Left ventricle myocardium inferior (tissue), 1 donor: ENCODE results near the gene GSAP. TPM values are rescaled to one million over a fixed set of nuclear protein-coding genes. Genes with fewer than 3 reads are reported as not detected.

Experiments
- DNase-seq: peaks from one replicate; pipeline ENCODE4 v3.0.0-alpha.2; 2020
- H3K27ac ChIP-seq: fragments of 200-600 bp; replicated peaks from 2 replicates; pipeline ENCODE4 v1.8.0; 2021
- H3K27me3 ChIP-seq: fragments of 200-600 bp; 2 replicates; pipeline ENCODE4 v1.8.0; 2021; ENCODE audit warnings: low read depth
- H3K36me3 ChIP-seq: fragments of 200-600 bp; 2 replicates; pipeline ENCODE4 v1.8.0; 2021
- H3K4me1 ChIP-seq: fragments of 200-600 bp; 2 replicates; pipeline ENCODE4 v1.8.0; 2021
- H3K4me3 ChIP-seq: fragments of 200-600 bp; 2 replicates; pipeline ENCODE4 v1.8.0; 2021; ENCODE audit warnings: mild to moderate bottlenecking, moderate library complexity
- H3K9me3 ChIP-seq: fragments of 200-600 bp; replicated peaks from 2 replicates; pipeline ENCODE4 v1.8.0; 2021
- intact Hi-C: fragments of 100-400 bp; cut with micrococcal nuclease; formaldehyde crosslinking; loops from one replicate; pipeline ENCODE4 v1.11.0; 2022
- total RNA-seq: library from RNA; stranded (reverse); fragmentation: NEBNext Ultra II Directional; extraction: Animal tissue kit (Norgen Biotek cat#: 25700); gene quantifications from one replicate; pipeline ENCODE4 v1.2.1, GENCODE V29; 2021
- TF ChIP-seq, protein P1 (sequence below): fragments of 200-600 bp; IDR thresholded peaks from 2 replicates; pipeline ENCODE4 v1.8.0; 2021; ENCODE audit warnings: antibody characterized with exemption, mild to moderate bottlenecking, borderline replicate concordance
- donor health status: DM: no; HTN: yes; CAD: no; lungs with severe emphysema.

Gene GSAP
- total RNA-seq, 1 donor from 2014 or later = 7.2 TPM

DNA sequence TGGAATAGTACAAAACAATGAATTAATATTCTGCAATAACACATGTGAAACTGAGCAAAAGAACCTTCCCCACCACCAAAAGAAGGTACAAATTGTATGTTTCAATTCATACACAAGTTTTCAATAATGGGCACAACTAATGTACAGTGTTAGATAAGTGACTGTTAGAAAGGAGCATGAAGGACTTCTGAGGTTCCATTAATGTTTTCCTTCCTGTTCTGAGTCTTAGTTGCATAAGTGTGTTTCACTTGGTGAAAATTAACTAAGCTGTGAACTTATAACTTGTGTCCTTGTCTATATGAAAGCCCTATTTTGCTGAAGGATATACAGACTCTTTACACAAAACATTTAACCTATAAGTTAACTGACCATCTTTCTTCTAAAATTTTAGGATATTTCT, 8.2 kb downstream of the GSAP start:
- intact Hi-C loops = no loop called here
- TF ChIP-seq, protein P1, sequence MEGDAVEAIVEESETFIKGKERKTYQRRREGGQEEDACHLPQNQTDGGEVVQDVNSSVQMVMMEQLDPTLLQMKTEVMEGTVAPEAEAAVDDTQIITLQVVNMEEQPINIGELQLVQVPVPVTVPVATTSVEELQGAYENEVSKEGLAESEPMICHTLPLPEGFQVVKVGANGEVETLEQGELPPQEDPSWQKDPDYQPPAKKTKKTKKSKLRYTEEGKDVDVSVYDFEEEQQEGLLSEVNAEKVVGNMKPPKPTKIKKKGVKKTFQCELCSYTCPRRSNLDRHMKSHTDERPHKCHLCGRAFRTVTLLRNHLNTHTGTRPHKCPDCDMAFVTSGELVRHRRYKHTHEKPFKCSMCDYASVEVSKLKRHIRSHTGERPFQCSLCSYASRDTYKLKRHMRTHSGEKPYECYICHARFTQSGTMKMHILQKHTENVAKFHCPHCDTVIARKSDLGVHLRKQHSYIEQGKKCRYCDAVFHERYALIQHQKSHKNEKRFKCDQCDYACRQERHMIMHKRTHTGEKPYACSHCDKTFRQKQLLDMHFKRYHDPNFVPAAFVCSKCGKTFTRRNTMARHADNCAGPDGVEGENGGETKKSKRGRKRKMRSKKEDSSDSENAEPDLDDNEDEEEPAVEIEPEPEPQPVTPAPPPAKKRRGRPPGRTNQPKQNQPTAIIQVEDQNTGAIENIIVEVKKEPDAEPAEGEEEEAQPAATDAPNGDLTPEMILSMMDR = no peak

DNA sequence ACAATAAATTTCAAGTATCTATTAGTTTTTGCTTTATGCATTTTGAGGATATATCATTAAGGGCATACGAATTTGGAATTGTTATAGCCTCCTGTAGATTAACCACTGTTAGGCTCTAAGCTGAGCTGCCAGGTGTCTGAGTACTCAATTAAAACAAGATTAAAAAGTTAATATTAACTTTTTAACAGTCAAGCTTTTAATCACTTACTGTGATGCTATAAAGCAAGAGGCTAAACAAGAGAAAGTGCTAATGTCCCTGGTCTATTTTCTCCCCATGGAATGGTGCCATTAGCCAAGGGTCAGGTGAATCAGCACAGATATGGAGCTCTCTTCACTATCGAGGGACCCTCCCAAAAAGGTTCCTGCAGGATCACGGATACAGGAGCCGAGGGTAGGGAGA, 9.7 kb downstream of the GSAP start:
- H3K27me3 ChIP-seq = no peaks in the 10 kb centered on the region
- no peak for DNase-seq
- TF ChIP-seq, protein P1 = no peak
- H3K4me3 ChIP-seq = no peak overlapping the region
- H3K36me3 ChIP-seq = no peaks in the 10 kb centered on the region
- H3K9me3 ChIP-seq = no peaks in the 10 kb centered on the region
- H3K27ac ChIP-seq = no peak overlapping the region
- H3K4me1 ChIP-seq = no peaks in the 10 kb centered on the region
- intact Hi-C loops = no loop called here

More for the DNA sequence above, 8.2 kb downstream of the GSAP start:
- no peaks in the 10 kb centered on the region for H3K36me3 ChIP-seq
- no peak for DNase-seq
- H3K4me1 ChIP-seq = no peaks in the 10 kb centered on the region
- no peak overlapping the region for H3K27ac ChIP-seq
- H3K9me3 ChIP-seq = no peaks in the 10 kb centered on the region
- no peaks in the 10 kb centered on the region for H3K27me3 ChIP-seq
- no peak overlapping the region for H3K4me3 ChIP-seq

- H3K36me3 ChIP-seq = no peaks in the 10 kb centered on the region
- H3K9me3 ChIP-seq = no peaks in the 10 kb centered on the region
- no peaks in the 10 kb centered on the region for H3K4me1 ChIP-seq
- H3K27ac ChIP-seq = no peak overlapping the region
- no peaks in the 10 kb centered on the region for H3K27me3 ChIP-seq
- TF ChIP-seq, protein P1 = no peak
- intact Hi-C loops = no loop called here
- no peak for DNase-seq
- no peak overlapping the region for H3K4me3 ChIP-seq
Measured at GRCh38 chr7:77404641-77405040, 11.5 kb downstream of the GSAP start.

DNA sequence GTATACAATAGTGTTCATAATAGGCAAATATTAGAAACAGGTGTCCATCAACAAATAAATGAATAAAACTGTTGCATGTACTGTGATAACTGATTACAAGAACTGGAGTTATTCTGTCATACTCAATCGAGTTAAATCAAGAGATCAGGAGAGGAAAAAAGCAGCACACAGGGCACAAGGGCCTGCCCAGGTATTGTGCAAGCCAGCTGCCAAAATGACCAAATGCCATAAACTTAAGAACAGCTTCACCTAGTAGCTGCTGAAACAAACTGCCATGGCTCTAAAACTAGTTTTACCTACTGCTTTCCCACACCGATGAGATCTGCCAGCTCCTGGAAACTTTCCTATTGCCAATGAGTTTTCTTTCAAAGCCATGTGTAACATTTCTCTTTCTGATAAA, 12.2 kb downstream of the GSAP start:
- Histone ChIP-seq H3K9me3 (no peaks in the 10 kb centered on the region), H3K36me3 (no peaks in the 10 kb centered on the region), H3K4me3 (no peak overlapping the region), H3K27me3 (no peaks in the 10 kb centered on the region), H3K4me1 (no peaks in the 10 kb centered on the region), H3K27ac (no peak overlapping the region)
- DNase-seq = no peak
- TF ChIP-seq, protein P1 = no peak
- intact Hi-C loops = no loop called here

DNA sequence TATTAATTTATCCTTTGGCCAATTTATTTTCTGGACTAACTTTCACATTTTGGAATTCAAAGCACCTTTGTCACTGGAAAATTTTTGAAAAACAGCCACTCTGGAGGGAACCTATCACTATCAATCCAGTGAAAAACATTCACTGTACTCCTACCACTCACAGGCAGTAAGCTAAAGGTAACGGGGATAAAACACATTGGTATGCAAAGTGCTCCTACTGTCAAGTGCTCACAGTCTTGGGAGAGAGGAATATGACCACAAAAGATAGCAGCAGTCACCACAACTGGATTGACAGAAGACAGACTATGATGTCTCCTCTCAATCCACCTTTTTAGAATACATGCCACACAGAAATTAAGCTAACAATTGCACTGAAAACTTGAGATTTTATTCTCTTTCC, 13.3 kb downstream of the GSAP start:
- intact Hi-C loops = no loop called here
- Histone ChIP-seq H3K27me3 (no peaks in the 10 kb centered on the region), H3K36me3 (no peaks in the 10 kb centered on the region), H3K27ac (no peak overlapping the region), H3K4me3 (no peak overlapping the region), H3K4me1 (no peaks in the 10 kb centered on the region), H3K9me3 (no peaks in the 10 kb centered on the region)
- TF ChIP-seq, protein P1 = no peak
- no peak for DNase-seq

GRCh38 chr7:77401002-77401401, 15.1 kb downstream of the GSAP start:
- H3K27me3 ChIP-seq = no peaks in the 10 kb centered on the region
- no peaks in the 10 kb centered on the region for H3K4me1 ChIP-seq
- TF ChIP-seq, protein P1 = no peak
- H3K9me3 ChIP-seq = no peaks in the 10 kb centered on the region
- no peak overlapping the region for H3K4me3 ChIP-seq
- H3K27ac ChIP-seq = no peak overlapping the region
- H3K36me3 ChIP-seq = peaks cover 10% of the 10 kb centered on the region
- no peak for DNase-seq
- intact Hi-C loops = no loop called here
